Measurements from ENCODE around the gene CLASP1.
"Not testable (repeated sequence)": the region's sequence is repeated elsewhere in the genome, so short reads cannot be mapped to it uniquely, and the experiment has no call there.

CLASP1 gene

GRCh38 chr2:121505986-121506586 lies 143.2 kb downstream of the CLASP1 start:
- no peak for DNase-seq

- DNase-seq, result no peak
These were observed 144.3 kb downstream of the CLASP1 start for GRCh38 chr2:121505005-121505404.

- DNase-seq, result no peak
These were observed 144.9 kb downstream of the CLASP1 start for GRCh38 chr2:121504316-121504715.

- no peak for DNase-seq
These were observed 146.5 kb downstream of the CLASP1 start for GRCh38 chr2:121502781-121503180.

- no peak for DNase-seq
These were observed 147.0 kb downstream of the CLASP1 start for GRCh38 chr2:121502246-121502645.

- DNase-seq, result no peak
These were observed 147.7 kb downstream of the CLASP1 start for GRCh38 chr2:121501554-121501953.

- DNase-seq, result no peak
These were observed 148.2 kb downstream of the CLASP1 start for GRCh38 chr2:121501031-121501430.

GRCh38 chr2:121498731-121499130 lies 150.5 kb downstream of the CLASP1 start:
- no peak for DNase-seq

- no peak for DNase-seq
These were observed 156.9 kb downstream of the CLASP1 start for GRCh38 chr2:121492409-121492808.

GRCh38 chr2:121491518-121491917 lies 157.7 kb downstream of the CLASP1 start:
- DNase-seq, result no peak

GRCh38 chr2:121490584-121491133 lies 158.6 kb downstream of the CLASP1 start:
- no peak for DNase-seq

- DNase-seq, result peak in 1 of 51 donors; percentile 34
These were observed 159.2 kb downstream of the CLASP1 start for GRCh38 chr2:121489911-121490583.

- DNase-seq, result peak in 1 of 51 donors; percentile 8
These were observed 160.0 kb downstream of the CLASP1 start for GRCh38 chr2:121489284-121489683.

- DNase-seq, result no peak
These were observed 163.0 kb downstream of the CLASP1 start for GRCh38 chr2:121486191-121486790.

- DNase-seq, result no peak
These were observed 164.2 kb downstream of the CLASP1 start for GRCh38 chr2:121485039-121485438.

- DNase-seq, result no peak
These were observed 165.4 kb downstream of the CLASP1 start for GRCh38 chr2:121483846-121484245.

GRCh38 chr2:121483021-121483420 lies 166.2 kb downstream of the CLASP1 start:
- no peak for DNase-seq

GRCh38 chr2:121480826-121481225 lies 168.4 kb downstream of the CLASP1 start:
- DNase-seq, result peak in 3 of 51 donors; percentile 8 to 20 (median 18)

- peak in 1 of 51 donors; percentile 5 for DNase-seq
These were observed 169.3 kb downstream of the CLASP1 start for GRCh38 chr2:121479882-121480522.

- DNase-seq, result no peak
These were observed 170.1 kb downstream of the CLASP1 start for GRCh38 chr2:121478996-121479745.

- DNase-seq, result not testable (repeated sequence)
These were observed 170.8 kb downstream of the CLASP1 start for GRCh38 chr2:121478358-121478995.

Measured in hypothalamus (tissue), 51 donors.